ENCODE measurements around the gene ANXA3.

- no peak for TF ChIP-seq CTCF (conservative IDR thresholded peaks at IDR 0.05; ENCODE audit: low read depth, low read length)
- TF ChIP-seq EZH2 (IDR thresholded peaks at IDR 0.05; ENCODE audit: borderline replicate concordance, low read depth, low read length, poor library complexity, severe bottlenecking): no peak
Observed at GRCh38 chr4:78630615-78631014, 79.0 kb downstream of the ANXA3 start.

Data from A673 (cell line).